Stimulated activated CD4-positive, alpha-beta T cell treated with anti-CD3 and anti-CD28 coated beads, Interleukin-12 subunit alpha, Interleukin-12 subunit beta, amount 100 ng/mL, for 4 hours (primary cell): Measurements from ENCODE around the gene KLF13.
"Not testable (repeated sequence)": the region's sequence is repeated elsewhere in the genome, so short reads cannot be mapped to it uniquely, and the experiment has no call there.

Experiments
- DNase-seq: peaks from one replicate; pipeline ENCODE4 v3.0.0-alpha.2; 2020

Gene KLF13

DNA sequence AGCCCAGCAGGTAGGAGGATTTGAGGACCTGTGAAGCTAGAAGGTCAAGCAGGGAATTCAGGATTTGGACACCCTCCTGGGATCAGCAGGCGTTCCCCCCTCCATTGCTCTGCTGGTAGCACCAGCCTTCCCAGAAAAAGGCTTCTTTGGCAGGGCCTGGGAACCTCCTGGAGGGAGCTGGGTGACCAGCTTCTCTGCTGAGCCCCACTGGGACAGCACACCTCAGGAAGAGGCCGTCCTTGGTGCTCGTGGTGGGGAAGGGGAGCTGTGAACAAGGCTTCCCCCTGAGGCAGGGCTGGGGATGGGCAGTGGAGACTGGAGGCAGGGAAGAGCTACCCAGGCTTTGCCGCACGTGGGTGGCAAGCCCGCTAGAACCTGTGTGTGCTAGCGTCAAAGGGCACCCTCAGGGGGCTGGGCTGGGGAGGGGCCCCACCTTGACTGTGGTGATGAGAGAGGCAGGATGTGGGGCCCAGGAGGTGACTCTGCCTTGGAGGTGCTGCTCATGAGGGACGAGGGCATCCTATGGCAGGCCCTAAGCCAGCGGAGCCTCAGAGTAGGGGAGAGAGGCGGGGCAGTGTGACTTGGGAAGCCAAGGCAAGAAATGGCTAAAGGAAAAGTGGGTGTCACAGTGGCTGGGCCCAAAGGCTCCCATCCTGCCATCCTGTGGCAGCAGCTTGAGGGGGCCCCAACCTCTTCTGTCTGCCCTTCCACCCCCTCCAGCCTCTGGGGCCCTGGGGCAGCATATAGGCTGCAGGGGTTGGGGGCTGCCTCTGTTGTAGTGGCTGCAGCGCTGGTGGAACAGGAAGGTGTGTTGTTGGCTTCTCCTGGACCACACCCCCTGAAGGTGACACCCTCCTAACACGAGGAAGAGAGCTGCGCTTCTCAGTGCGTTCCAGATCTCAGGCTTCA, 20.7 kb downstream of the KLF13 start:
- peak; percentile 67 for DNase-seq

- no peak for DNase-seq
Observed at GRCh38 chr15:31347981-31348803, 21.6 kb downstream of the KLF13 start.

DNA sequence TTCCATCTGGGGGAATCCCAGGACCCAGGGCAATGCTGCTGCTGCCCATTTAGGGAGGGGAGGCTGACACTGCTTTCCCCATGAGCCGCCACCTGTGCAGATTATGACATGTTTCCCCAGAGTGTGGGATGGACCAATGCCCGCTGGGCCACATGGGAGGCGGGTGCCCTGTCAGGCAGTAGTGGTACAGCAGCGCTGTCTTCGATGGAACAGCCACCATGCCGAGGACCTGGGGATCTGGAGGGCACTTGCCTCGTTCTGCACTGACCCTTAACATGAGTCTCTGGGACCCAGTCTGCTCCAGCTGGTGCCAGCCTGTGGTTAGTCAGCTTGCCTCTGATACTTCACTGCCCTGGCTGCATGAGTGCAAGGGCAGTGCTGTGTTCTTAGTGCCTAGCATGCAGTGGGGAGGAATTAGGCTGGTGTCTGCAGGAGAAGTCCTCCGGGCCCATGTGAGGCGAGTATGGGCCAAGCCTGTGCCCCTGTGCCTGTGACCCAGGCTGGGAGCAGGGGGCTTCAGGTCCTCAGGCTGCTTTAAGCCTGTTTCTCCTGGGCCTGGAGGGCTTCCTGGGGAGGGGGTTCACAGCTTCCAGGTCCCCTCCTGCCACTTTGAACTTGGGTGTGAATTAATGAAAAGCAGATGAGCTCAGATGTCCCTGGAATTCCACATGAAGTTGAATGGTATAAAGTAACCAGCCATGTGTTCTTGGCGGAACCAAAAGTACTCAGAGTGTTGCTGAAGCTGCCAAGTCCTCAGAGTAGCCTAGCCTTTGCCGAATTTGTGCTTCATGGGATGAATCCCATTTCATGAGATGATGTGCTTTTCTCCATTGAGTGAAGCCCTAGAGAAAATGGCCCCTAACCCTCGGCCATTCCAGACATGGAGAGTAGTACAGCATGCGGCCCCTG, 22.9 kb downstream of the KLF13 start:
- no peak for DNase-seq

- no peak for DNase-seq
Observed at GRCh38 chr15:31350771-31351170, 24.1 kb downstream of the KLF13 start.

DNA sequence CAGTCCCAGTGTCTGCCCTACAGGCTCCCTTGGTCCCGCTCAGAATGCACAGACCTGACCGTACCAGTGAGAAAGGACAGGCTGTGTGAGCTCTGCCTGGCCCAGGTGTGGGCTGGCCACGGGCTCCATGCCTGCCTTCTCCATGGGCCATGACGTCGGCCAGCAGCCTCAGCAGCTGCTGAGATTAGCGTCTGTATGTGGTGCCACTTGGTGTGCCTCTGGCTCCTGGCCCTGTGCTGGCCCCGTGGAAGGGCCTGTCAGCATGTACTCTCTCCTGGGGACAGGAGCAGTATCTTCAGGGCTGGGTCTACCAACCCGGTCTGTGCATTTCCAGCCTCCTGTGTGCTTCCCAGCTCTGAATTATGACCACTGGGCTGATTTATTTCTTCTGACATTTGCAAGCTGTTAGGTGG, 25.7 kb downstream of the KLF13 start:
- DNase-seq, result no peak

GRCh38 chr15:31352911-31353811, 26.5 kb downstream of the KLF13 start:
- no peak for DNase-seq

DNA sequence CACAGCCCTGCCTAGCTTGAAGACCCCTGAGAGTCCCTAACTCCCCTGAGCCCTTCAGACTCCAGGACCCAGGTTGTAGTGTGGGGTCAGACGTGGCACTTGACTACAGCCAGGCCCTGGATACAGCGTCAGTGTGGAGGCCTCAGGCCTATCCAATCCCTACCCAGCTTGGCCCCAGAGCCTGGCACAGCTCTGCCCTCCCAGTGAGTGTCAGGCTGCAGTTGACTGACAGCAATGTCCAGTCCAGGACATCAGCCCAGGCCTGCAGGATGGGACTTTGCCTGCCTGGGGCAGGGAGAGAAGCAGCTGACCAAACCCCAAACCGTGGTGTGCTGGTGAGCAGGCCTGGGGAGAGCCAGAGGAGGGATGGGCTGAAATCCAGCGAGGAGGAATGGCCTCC, 27.3 kb downstream of the KLF13 start:
- DNase-seq, result no peak

GRCh38 chr15:31356097-31356496, 29.5 kb downstream of the KLF13 start:
- not testable (repeated sequence) for DNase-seq

DNA sequence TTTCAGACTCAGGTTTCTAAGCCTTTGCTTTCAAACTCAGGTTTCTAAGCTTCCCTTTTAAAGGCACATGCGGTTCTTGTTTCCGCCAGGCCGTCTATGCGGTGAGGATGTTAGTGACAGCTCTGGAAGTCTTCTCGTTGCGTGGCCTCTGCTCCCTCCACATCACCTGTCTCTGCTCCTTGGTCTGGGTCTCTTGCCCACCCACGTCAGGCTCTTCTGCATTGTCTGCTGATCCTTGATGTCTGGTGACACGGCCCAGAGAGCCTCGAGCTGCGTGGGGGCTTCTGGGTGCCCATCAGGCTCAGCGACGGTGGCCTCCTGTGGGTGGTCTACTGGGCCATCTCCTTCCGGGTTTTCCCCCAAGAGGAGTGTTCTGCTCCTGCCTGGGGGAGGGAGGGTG, 30.5 kb downstream of the KLF13 start:
- DNase-seq, result no peak

DNA sequence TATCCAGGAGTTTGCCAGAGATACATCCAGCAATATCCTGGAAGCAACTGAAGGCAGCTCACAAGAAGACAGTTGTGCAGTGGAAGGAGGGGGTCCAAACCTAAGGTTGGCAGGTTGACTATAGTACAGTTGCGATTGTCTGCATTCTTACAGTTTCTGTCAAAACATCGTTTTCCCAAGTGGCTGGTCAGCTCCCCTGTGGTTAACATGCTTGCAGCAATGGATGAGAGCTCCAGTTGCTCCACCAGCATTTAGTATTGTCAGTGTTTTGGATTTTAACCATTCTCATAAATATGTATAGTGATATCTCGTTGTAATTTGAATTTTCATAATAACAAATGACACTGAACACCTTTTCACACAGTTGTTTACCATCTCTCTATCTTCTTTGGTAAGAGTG, 31.5 kb downstream of the KLF13 start:
- DNase-seq, result no peak

DNA sequence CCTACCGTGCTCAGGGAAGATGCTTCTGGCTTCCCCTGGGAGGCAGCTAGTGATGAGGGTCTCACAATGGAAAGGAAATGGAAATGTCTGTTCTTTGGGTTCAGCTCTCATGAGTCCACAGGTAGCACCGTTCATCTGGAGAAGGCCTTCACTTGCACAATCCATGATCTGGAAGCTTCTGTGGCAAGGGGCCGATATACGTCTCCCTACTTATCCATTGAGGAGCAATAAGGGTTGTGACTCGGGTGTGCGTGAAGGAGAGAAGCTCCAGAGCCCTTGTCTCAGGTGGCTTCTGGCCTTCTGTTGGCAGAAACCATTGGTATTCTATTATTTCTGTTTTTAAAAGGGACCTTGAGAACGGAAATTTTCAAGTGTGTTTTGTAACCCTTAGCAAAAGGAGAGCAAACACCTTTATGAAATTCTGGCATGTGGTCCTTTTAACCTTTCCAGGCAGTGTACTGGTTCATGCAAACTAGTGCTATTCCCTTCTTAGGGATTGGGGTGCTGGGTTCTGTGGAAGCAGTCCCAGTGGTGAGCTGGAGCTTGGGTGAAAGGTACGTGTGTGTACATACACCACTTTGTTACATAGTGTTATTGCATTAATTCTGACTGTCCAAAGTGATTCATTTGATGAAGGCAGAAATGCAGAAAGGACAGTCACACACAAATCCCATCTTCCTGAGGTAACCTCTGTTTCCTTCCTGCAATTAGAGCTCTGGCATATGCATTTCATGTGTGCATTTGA, 32.5 kb downstream of the KLF13 start:
- DNase-seq, result no peak

- no peak for DNase-seq
Observed at GRCh38 chr15:31359702-31360111, 33.1 kb downstream of the KLF13 start.

DNA sequence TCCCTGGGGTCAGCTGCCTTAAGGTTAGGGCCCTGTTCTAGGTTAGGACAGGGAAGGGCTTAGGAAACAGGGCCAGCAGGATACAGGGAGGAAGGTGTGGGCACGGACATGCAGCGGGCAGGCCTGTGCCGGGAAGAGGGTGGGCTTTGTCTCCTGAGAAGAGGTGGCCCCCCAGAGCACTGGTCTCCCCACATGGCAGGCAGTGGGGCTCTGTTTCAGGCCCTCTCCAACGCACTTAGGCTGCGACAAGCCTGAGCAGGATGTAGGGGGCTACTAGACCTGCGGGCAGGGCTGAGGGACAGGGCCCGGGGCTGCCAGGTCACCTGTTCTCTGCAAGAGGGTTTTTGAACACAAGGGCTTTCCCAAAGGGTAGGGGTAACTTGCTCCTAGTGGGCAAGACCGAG, 33.5 kb downstream of the KLF13 start:
- no peak for DNase-seq

GRCh38 chr15:31360843-31361763, 34.5 kb downstream of the KLF13 start:
- DNase-seq, result no peak

DNA sequence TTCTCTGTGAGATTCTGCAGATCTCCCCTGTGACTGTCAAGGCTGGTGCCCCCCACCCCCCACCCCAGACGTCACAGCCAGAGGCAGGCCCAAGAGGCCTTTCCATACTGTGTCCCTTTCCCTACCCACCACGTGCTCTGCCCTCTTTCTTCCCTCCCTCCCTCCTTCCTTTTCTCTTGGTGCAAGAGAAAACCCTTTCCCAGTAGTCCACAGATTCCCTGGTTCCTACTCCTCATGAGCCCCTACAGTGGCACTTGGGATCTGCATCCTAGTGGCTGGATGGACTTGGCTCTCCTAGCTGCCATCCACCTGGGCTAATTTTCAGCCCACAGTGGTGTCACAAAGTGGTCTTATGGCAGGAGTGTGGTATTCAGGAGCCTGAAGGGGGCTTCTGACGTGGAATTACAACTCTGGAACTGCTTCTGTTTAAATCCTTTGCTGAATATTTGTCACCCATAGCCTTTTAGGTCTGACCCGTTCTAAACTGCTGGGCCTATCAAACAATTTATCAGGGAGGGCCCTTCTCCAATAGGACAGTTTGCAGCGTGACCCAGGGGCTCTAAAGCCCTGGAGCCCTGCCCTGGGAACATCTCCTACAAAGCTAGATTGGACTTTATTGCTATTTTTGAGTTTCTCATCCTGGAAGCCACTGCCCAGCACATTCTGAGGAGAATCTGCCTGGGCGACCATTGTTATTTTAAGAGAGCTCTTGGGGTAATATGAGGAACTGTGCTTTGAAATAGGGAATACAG, 35.3 kb downstream of the KLF13 start:
- no peak for DNase-seq

GRCh38 chr15:31362886-31363285, 36.3 kb downstream of the KLF13 start:
- no peak for DNase-seq

DNA sequence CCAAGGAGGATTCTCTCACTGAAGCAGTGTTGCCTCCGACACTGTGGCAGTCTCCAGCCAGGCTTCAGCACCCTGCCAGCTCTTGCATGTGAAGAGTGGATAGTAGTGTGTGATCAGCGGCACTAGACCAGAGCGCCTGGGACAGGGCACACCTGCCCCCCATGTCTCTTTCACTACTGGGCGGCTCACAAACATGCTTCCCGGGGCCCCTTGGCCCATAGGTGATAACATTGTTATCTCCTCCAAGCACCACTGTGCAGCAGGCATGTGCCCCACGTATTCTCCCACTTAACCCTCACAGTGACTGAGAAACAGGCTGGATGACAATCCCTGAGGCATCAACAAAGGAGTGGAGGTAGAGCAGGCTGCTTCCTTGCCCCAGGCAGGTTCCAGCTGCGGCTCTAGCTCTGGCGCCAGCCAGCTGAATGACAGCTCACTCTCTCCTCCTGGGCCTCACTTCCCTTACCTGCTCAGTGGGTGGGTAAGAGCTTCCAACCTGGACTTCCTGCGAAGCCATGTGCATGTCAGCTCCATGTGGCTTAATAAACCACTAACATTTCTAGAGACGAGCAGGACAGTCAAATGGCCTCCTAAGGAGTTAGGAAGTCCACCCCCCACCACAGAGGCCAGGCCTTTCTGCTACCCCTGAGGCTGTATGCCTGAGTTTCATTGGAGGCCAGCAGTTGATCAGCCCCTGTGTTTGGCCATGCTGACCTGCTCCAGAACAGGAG, 37.8 kb downstream of the KLF13 start:
- DNase-seq, result no peak

- DNase-seq, result no peak
Observed at GRCh38 chr15:31365032-31365654, 38.5 kb downstream of the KLF13 start.
